Left ventricle myocardium inferior (tissue), 1 donor: ENCODE results near the gene TBC1D19. TPM values are rescaled to one million over a fixed set of nuclear protein-coding genes. Genes with fewer than 3 reads are reported as not detected.

Source experiments
- DNase-seq: peaks from one replicate; pipeline ENCODE4 v3.0.0-alpha.2; 2020
- H3K27ac ChIP-seq: fragments of 200-600 bp; replicated peaks from 2 replicates; pipeline ENCODE4 v1.8.0; 2021
- H3K27me3 ChIP-seq: fragments of 200-600 bp; 2 replicates; pipeline ENCODE4 v1.8.0; 2021; ENCODE audit warnings: low read depth
- H3K36me3 ChIP-seq: fragments of 200-600 bp; 2 replicates; pipeline ENCODE4 v1.8.0; 2021
- H3K4me1 ChIP-seq: fragments of 200-600 bp; 2 replicates; pipeline ENCODE4 v1.8.0; 2021
- H3K4me3 ChIP-seq: fragments of 200-600 bp; 2 replicates; pipeline ENCODE4 v1.8.0; 2021; ENCODE audit warnings: mild to moderate bottlenecking, moderate library complexity
- H3K9me3 ChIP-seq: fragments of 200-600 bp; replicated peaks from 2 replicates; pipeline ENCODE4 v1.8.0; 2021
- intact Hi-C: fragments of 100-400 bp; cut with micrococcal nuclease; formaldehyde crosslinking; loops from one replicate; pipeline ENCODE4 v1.11.0; 2022
- total RNA-seq: library from RNA; stranded (reverse); fragmentation: NEBNext Ultra II Directional; extraction: Animal tissue kit (Norgen Biotek cat#: 25700); gene quantifications from one replicate; pipeline ENCODE4 v1.2.1, GENCODE V29; 2021
- TF ChIP-seq, protein P1 (sequence below): fragments of 200-600 bp; IDR thresholded peaks from 2 replicates; pipeline ENCODE4 v1.8.0; 2021; ENCODE audit warnings: antibody characterized with exemption, mild to moderate bottlenecking, borderline replicate concordance
- donor health status: DM: no; HTN: yes; CAD: no; lungs with severe emphysema.

Gene TBC1D19
- total RNA-seq, 1 donor from 2014 or later: 8.6 TPM

DNA sequence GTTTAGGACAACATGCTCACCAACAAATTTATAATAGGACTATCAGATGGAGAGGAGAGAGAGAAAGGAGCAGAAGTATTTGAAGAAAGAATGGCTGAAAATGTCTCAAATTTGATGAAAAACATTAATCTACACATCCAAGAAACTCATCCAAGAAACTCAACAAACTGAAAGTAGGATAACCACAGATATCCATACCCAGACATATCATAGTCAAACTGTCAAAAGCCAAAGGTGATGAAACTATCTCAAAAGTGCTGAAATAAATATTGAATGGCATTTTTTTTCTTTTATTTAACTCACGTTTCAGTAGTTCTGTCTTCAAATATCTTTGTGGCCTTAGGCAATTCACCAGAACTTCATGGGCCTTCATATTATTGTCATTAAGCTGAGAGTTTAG lies 116.2 kb downstream of the TBC1D19 start:
- no peak for DNase-seq
- H3K27me3 ChIP-seq: no peaks in the 10 kb centered on the region
- intact Hi-C loops: no loop called here
- H3K9me3 ChIP-seq: peaks cover 10% of the 10 kb centered on the region
- no peaks in the 10 kb centered on the region for H3K4me1 ChIP-seq
- H3K36me3 ChIP-seq: no peaks in the 10 kb centered on the region
- H3K4me3 ChIP-seq: no peak overlapping the region
- TF ChIP-seq, protein P1, sequence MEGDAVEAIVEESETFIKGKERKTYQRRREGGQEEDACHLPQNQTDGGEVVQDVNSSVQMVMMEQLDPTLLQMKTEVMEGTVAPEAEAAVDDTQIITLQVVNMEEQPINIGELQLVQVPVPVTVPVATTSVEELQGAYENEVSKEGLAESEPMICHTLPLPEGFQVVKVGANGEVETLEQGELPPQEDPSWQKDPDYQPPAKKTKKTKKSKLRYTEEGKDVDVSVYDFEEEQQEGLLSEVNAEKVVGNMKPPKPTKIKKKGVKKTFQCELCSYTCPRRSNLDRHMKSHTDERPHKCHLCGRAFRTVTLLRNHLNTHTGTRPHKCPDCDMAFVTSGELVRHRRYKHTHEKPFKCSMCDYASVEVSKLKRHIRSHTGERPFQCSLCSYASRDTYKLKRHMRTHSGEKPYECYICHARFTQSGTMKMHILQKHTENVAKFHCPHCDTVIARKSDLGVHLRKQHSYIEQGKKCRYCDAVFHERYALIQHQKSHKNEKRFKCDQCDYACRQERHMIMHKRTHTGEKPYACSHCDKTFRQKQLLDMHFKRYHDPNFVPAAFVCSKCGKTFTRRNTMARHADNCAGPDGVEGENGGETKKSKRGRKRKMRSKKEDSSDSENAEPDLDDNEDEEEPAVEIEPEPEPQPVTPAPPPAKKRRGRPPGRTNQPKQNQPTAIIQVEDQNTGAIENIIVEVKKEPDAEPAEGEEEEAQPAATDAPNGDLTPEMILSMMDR: no peak
- no peak overlapping the region for H3K27ac ChIP-seq

DNA sequence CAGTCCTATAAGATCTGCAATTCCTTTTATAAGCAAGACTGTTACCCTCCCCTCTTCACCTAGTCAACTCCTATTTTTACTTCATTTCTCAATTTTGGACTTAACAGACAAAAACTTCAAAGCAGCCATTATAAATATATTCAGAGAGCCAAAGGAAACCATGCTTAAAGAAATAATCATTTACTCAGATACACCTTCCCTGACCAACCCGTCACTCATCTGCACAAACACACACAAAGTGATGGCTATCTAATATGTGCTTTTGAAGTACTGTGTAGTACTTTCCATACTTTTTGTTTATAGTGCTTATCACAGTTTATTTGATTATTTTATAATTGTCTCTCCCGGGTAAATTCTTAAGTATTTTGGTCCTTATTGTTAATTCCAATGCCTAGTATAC lies 117.2 kb downstream of the TBC1D19 start:
- DNase-seq: no peak
- intact Hi-C loops: no loop called here
- H3K9me3 ChIP-seq: peaks cover 10% of the 10 kb centered on the region
- TF ChIP-seq, protein P1: no peak
- no peak overlapping the region for H3K4me3 ChIP-seq
- no peaks in the 10 kb centered on the region for H3K27me3 ChIP-seq
- H3K4me1 ChIP-seq: no peaks in the 10 kb centered on the region
- no peaks in the 10 kb centered on the region for H3K36me3 ChIP-seq
- H3K27ac ChIP-seq: no peak overlapping the region

GRCh38 chr4:26701786-26702227 lies 117.9 kb downstream of the TBC1D19 start:
- no peak overlapping the region for H3K27ac ChIP-seq
- DNase-seq: no peak

DNA sequence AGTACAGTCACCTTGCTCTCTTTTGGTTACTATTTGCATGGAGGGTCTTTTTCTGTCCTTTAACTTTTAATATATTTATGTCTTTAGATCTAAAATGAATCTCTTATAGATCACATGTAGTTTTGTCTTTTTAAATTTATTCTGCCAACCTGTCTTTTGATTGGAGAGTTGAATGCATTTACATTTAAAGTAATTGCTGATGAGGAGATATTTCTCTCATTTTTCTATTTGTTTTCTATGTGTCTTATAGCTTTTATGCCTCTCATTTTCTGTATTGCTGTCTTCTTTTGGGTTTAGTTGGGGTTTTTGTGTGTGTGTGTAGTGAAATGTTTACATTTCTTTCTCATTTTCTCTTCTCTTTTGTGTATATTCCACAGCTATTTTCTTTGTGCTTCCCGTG lies 123.5 kb downstream of the TBC1D19 start:
- H3K4me1 ChIP-seq: no peaks in the 10 kb centered on the region
- no peaks in the 10 kb centered on the region for H3K36me3 ChIP-seq
- no peak for DNase-seq
- intact Hi-C loops: no loop called here
- no peak overlapping the region for H3K4me3 ChIP-seq
- H3K9me3 ChIP-seq: peaks cover 11% of the 10 kb centered on the region
- no peaks in the 10 kb centered on the region for H3K27me3 ChIP-seq
- TF ChIP-seq, protein P1: no peak
- no peak overlapping the region for H3K27ac ChIP-seq

More at GRCh38 chr4:26701786-26702227, 117.9 kb downstream of the TBC1D19 start:
- H3K36me3 ChIP-seq: no peaks in the 10 kb centered on the region
- intact Hi-C loops: no loop called here
- no peaks in the 10 kb centered on the region for H3K4me1 ChIP-seq
- peaks cover 10% of the 10 kb centered on the region for H3K9me3 ChIP-seq
- TF ChIP-seq, protein P1: no peak
- H3K27me3 ChIP-seq: no peaks in the 10 kb centered on the region
- no peak overlapping the region for H3K4me3 ChIP-seq

DNA sequence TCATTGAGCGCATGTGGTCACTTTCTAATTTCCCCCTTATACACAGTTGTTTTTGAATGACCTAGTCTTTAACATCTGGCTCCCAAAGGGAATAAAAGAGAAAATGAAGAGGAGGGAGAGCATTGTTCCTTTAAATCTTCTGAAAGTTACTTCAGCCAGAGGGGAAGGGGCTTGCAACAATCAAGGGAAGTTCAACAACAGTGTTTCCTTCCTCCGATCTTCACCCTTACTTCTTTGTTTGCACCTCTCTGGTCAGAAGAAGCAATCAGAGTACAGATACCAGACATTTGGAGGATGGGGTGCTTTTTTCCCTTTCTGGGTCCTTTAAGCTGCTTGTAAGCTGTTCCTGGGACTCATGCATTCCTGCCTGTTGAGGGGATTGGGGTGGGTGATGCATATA lies 125.4 kb downstream of the TBC1D19 start:
- intact Hi-C loops: no loop called here
- no peak for DNase-seq
- Histone ChIP-seq H3K4me3 (no peak overlapping the region), H3K4me1 (no peaks in the 10 kb centered on the region), H3K9me3 (peaks cover 11% of the 10 kb centered on the region), H3K27ac (no peak overlapping the region), H3K27me3 (no peaks in the 10 kb centered on the region), H3K36me3 (no peaks in the 10 kb centered on the region)
- TF ChIP-seq, protein P1: no peak
